Ascending aorta (tissue), 2 donors: ENCODE data around the gene MCTP2. TPM values are rescaled to one million over a fixed set of nuclear protein-coding genes. Genes with fewer than 3 reads are reported as not detected.

Experiments used
- DNase-seq, 2 donors: peaks; one replicate each; pipeline ENCODE4 v3.0.0-alpha.2; 2019; ENCODE audit warnings: low spot score in 2 of 2
- H3K27ac ChIP-seq, 2 donors: fragments of 200-600 bp; sonication (generic); one replicate each; pipeline ENCODE4 v1.5.1; 2016 to 2017; ENCODE audit warnings: mild to moderate bottlenecking in 1 of 2
- H3K27me3 ChIP-seq: fragments of 200-600 bp; sonication (generic); one replicate; pipeline ENCODE4 v1.5.1; 2017
- H3K36me3 ChIP-seq, 2 donors: fragments of 200-600 bp; sonication (generic); one replicate each; pipeline ENCODE4 v1.5.1; 2016
- H3K4me1 ChIP-seq, 2 donors: fragments of 200-600 bp; sonication (generic); one replicate each; pipeline ENCODE4 v1.5.1; 2016 to 2017; ENCODE audit warnings: mild to moderate bottlenecking in 1 of 2
- H3K4me3 ChIP-seq, 2 donors: fragments of 200-600 bp; sonication (generic); one replicate each; pipeline ENCODE4 v1.5.1; 2016 to 2017; ENCODE audit warnings: mild to moderate bottlenecking in 1 of 2
- H3K9me3 ChIP-seq, 2 donors: fragments of 200-600 bp; sonication (generic); one replicate each; pipeline ENCODE4 v1.5.1; 2016
- CTCF ChIP-seq, 3 experiments: fragments of 200-600 bp in 2 of 3; fragments of 450-650 bp in 1 of 3; sonication (generic) in 2 of 3; IDR thresholded peaks; one replicate each; pipeline ENCODE4 v1.5.1; 2016 to 2019; ENCODE audit warnings: antibody characterized with exemption in 3 of 3, mild to moderate bottlenecking in 1 of 3, moderate library complexity in 1 of 3
- intact Hi-C: fragments of 100-400 bp; cut with DNase I; formaldehyde crosslinking; loops from one replicate; pipeline ENCODE4 v1.15.1; 2023
- total RNA-seq: library from RNA; depleted of rRNA; stranded (reverse); fragments of >200 nt; gene quantifications from one replicate; pipeline ENCODE4 v1.1.0, GENCODE V29; 2016

Gene MCTP2
- total RNA-seq, 1 donor from 2014 or later: 25.5 TPM

- DNase-seq: no peak
- no peaks in the 10 kb centered on the region for H3K27me3 ChIP-seq
- H3K4me3 ChIP-seq: no peak overlapping the region
- no peaks in the 10 kb centered on the region for H3K9me3 ChIP-seq
- TF ChIP-seq CTCF (IDR thresholded peaks at IDR 0.05): no peak
- H3K4me1 ChIP-seq: no peaks in the 10 kb centered on the region
- H3K36me3 ChIP-seq: no peaks in the 10 kb centered on the region
- intact Hi-C loops: no loop called here
- H3K27ac ChIP-seq: no peak overlapping the region
Observed at GRCh38 chr15:94274745-94275144, 43.4 kb downstream of the MCTP2 start.

- H3K27ac ChIP-seq: no peak overlapping the region
- intact Hi-C loops: no loop called here
- H3K4me1 ChIP-seq: no peaks in the 10 kb centered on the region
- no peak for TF ChIP-seq CTCF (IDR thresholded peaks at IDR 0.05)
- no peaks in the 10 kb centered on the region for H3K36me3 ChIP-seq
- H3K4me3 ChIP-seq: no peak overlapping the region
- no peaks in the 10 kb centered on the region for H3K27me3 ChIP-seq
- no peak for DNase-seq
- peaks cover 0 to 3% of the 10 kb centered on the region in 2 donors for H3K9me3 ChIP-seq
Observed at GRCh38 chr15:94277485-94277884, 46.1 kb downstream of the MCTP2 start.

DNA sequence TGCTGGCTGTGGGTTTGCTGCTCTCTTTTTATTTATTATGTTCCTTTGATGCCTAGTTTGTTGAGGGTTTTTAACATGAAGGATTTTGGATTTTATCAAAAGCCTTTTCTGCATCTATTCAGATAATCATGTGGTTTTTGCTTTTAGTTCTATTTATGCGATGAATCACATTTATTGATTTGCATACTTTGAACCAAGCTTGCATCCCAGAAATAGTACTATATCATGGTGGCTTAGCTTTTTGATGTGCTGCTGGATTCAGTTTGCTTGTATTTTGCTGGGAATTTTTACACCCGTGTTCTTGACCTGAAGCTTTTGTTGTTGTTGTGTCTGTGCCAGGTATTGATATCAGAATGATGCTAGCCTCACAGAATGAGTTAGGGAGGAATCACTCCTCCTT lies 48.4 kb downstream of the MCTP2 start:
- Histone ChIP-seq H3K36me3 (no peaks in the 10 kb centered on the region), H3K4me3 (no peak overlapping the region), H3K9me3 (peaks cover 0 to 3% of the 10 kb centered on the region in 2 donors), H3K27me3 (no peaks in the 10 kb centered on the region), H3K27ac (no peak overlapping the region), H3K4me1 (no peaks in the 10 kb centered on the region)
- TF ChIP-seq CTCF (IDR thresholded peaks at IDR 0.05): no peak
- DNase-seq: no peak
- intact Hi-C loops: no loop called here

GRCh38 chr15:94280301-94280700 lies 48.9 kb downstream of the MCTP2 start:
- TF ChIP-seq CTCF (IDR thresholded peaks at IDR 0.05): no peak
- Histone ChIP-seq H3K27me3 (no peaks in the 10 kb centered on the region), H3K36me3 (no peaks in the 10 kb centered on the region), H3K4me3 (no peak overlapping the region), H3K27ac (no peak overlapping the region), H3K4me1 (no peaks in the 10 kb centered on the region), H3K9me3 (peaks cover 0 to 3% of the 10 kb centered on the region in 2 donors)
- intact Hi-C loops: no loop called here
- DNase-seq: no peak

DNA sequence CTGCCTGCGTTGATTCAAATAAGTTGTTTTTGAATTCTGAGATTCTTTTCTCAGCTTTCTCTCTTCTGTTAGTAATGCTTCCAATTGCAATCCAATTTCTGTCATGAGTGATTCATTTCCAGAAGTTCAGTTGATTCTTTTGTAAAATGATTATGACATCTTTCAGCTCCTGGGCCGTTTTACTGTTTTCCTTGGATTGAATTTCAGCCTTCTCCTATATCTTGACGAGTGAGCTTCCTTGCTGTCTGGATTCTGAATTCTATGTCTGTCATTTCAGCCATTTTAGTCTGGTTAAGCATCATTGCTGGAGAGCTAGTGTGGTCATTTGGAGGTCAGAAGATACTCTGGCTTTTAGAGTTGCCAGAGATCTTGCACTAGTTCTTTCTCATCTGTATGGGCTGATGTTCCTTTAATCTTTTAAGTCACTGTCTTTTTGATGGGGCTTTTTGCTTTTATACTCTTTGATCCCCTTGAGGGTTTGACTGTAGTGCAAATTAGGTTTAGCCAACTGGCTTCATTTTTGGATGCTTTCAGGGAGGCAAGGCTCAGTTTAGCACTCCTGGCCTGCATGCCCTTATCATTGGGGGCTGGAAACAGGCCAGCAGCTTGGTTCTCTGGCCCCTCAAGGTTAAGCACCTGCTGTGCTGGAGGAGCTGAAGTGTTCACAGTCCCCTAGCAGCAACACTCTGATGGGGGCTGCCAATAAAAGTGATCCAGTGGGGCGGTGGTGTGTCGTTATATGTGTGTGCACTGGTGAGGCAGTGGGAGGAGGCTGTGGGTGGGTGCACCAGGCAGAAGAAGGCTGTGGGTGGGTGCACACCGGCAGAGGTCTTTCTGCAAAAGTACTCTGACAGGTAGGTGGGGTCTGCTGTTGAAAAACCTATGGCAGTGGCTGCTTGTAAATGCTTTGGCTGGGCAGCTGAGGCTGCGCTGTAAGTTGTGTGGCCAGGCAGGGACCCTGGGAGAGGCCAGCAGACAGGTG lies 51.2 kb downstream of the MCTP2 start:
- Histone ChIP-seq H3K4me3 (no peak overlapping the region), H3K27ac (no peak overlapping the region), H3K27me3 (no peaks in the 10 kb centered on the region), H3K4me1 (no peaks in the 10 kb centered on the region), H3K36me3 (no peaks in the 10 kb centered on the region), H3K9me3 (peaks cover 0 to 3% of the 10 kb centered on the region in 2 donors)
- no peak for TF ChIP-seq CTCF (IDR thresholded peaks at IDR 0.05)
- no peak for DNase-seq
- intact Hi-C loops: no loop called here
